ENCODE measurements around the gene DMBX1. TPM values are rescaled to one million over a fixed set of nuclear protein-coding genes. Genes with fewer than 3 reads are reported as not detected.

The DMBX1 gene
- total RNA-seq, 1 experiment from 2014 or later = 2.3 TPM

DNA sequence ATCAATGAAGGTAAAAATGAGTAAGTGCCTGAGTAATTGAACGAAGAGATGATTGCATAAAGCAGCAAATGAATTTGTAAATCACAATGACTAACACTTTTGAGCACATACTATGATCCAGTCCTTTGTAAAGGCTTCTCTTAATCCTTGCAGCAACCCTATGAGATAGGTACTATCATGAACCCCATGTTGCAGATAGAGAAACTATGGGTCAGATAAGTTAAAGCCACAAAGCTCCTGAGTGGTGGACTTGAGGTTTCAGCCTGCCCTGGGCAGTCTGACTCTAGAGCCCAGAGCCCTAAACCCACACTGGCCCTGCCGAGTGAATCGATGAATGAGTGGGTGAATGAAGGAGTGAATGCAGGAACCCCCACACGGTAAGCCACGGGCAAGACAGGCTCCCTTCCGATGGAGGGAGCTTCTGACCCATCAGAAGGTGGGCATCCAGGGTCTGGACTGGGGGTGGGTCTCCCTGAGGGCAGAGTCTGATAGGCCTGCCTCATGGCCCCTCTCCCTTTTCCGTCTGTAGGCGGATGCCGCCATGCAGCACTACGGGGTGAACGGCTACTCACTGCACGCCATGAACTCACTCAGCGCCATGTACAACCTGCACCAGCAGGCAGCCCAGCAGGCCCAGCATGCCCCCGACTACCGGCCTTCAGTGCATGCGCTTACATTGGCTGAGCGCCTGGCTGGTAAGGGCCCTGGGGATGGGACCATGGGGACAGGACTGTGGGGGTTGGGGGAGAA is 17.0 kb downstream of the DMBX1 start:
- no peak overlapping the region for H3K4ac ChIP-seq (ENCODE audit: low read depth, low read length)
- H3K4me3 Mint-ChIP-seq = no peak overlapping the region
- no peak overlapping the region for H4K5ac ChIP-seq (ENCODE audit: insufficient read length, low read depth, low read length)
- H3K18ac ChIP-seq (ENCODE audit: insufficient read length, low read depth, low read length) = no peak overlapping the region
- H3K79me1 ChIP-seq (ENCODE audit: insufficient read depth, low read depth, low read length, poor library complexity, severe bottlenecking) = no peaks in the 10 kb centered on the region
- H2BK5ac ChIP-seq (ENCODE audit: insufficient read length, low read length) = no peak overlapping the region
- no peak overlapping the region for H3K9ac ChIP-seq (ENCODE audit: extremely low read depth, insufficient read length, low read length)
- TF ChIP-seq, protein P1, sequence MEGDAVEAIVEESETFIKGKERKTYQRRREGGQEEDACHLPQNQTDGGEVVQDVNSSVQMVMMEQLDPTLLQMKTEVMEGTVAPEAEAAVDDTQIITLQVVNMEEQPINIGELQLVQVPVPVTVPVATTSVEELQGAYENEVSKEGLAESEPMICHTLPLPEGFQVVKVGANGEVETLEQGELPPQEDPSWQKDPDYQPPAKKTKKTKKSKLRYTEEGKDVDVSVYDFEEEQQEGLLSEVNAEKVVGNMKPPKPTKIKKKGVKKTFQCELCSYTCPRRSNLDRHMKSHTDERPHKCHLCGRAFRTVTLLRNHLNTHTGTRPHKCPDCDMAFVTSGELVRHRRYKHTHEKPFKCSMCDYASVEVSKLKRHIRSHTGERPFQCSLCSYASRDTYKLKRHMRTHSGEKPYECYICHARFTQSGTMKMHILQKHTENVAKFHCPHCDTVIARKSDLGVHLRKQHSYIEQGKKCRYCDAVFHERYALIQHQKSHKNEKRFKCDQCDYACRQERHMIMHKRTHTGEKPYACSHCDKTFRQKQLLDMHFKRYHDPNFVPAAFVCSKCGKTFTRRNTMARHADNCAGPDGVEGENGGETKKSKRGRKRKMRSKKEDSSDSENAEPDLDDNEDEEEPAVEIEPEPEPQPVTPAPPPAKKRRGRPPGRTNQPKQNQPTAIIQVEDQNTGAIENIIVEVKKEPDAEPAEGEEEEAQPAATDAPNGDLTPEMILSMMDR (conservative IDR thresholded peaks at IDR 0.05) = no peak
- no peaks in the 10 kb centered on the region for H3K79me2 ChIP-seq (ENCODE audit: insufficient read depth, low read length)
- H3K14ac ChIP-seq (ENCODE audit: insufficient read depth, low read length) = no peak overlapping the region
- WGBS (ENCODE audit: extremely low coverage, insufficient read length, low lambda C conversion rate) = no CpG with 5 or more reads among the region's 17 CpGs
- no peak overlapping the region for H3K23ac ChIP-seq (ENCODE audit: insufficient read length, low read depth, low read length)
- no peaks in the 10 kb centered on the region for H4K20me1 ChIP-seq (ENCODE audit: control insufficient read depth, insufficient read depth, insufficient read length)
- H3K4me2 ChIP-seq (ENCODE audit: insufficient read depth, insufficient read length, low read length) = no peak overlapping the region
- no peak overlapping the region for H2BK12ac ChIP-seq (ENCODE audit: insufficient read length, low read depth, low read length)
- no peak overlapping the region for H4K8ac ChIP-seq (replicated peaks; ENCODE audit: insufficient read length, low read depth, low read length)
- no peak overlapping the region for H3K27ac ChIP-seq (ENCODE audit: insufficient read length, low read depth, low read length)
- no peak overlapping the region for H2AFZ ChIP-seq (ENCODE audit: low read length)
- no peaks in the 10 kb centered on the region for H3K36me3 Mint-ChIP-seq (ENCODE audit: insufficient read depth in 1 of 3, low read depth in 3 of 3)
- no peak overlapping the region for H2BK120ac ChIP-seq (ENCODE audit: low read depth, low read length, poor library complexity, severe bottlenecking)
- H2BK20ac ChIP-seq (ENCODE audit: low read depth, low read length, poor library complexity, severe bottlenecking) = no peak overlapping the region
- H3K56ac ChIP-seq (ENCODE audit: insufficient read length, low read depth, low read length) = no peak overlapping the region
- no peak overlapping the region for H2AK5ac ChIP-seq (ENCODE audit: insufficient read length, low read length)
- H3K27me3 ChIP-seq (ENCODE audit: insufficient read depth, low read length) = no peaks in the 10 kb centered on the region
- no peak overlapping the region for H3K27ac Mint-ChIP-seq
- H3K9me3 Mint-ChIP-seq = no peaks in the 10 kb centered on the region
- no peak overlapping the region for H2BK15ac ChIP-seq (ENCODE audit: low read depth, low read length)
- H3K4me1 ChIP-seq (ENCODE audit: insufficient read depth, low read length) = no peaks in the 10 kb centered on the region
- peaks cover 37% of the 10 kb centered on the region for H3K27me3 Mint-ChIP-seq (ENCODE audit: low read depth)
- peaks cover 15 to 20% of the 10 kb centered on the region in 2 experiments for H3K4me1 Mint-ChIP-seq
- no peak overlapping the region for H4K91ac ChIP-seq (ENCODE audit: insufficient read length, low read depth, low read length)
- no peak for DNase-seq
- no peaks in the 10 kb centered on the region for H3K23me2 ChIP-seq (ENCODE audit: insufficient read length, low read depth, low read length, poor library complexity, severe bottlenecking)
- no peak overlapping the region for H3T11ph ChIP-seq (ENCODE audit: low read length)
- H3K9me3 ChIP-seq (ENCODE audit: control insufficient read depth, low read depth, low read length) = no peaks in the 10 kb centered on the region
